Erythroblast (primary cell): ENCODE data around the gene PLG.
"Not testable (repeated sequence)": the region's sequence is repeated elsewhere in the genome, so short reads cannot be mapped to it uniquely, and the experiment has no call there.

Experiments used
- DNase-seq, 2 experiments: peaks; one replicate each; lab custom pipeline; 2025; lab: John Stamatoyannopoulos, UW
- GATA1 ChIP-seq: IDR thresholded peaks from 2 replicates; pipeline ENCODE4 v1.6.1; 2011; ENCODE audit warnings: low read depth, mild to moderate bottlenecking, control low read depth, low read length, moderate library complexity
- POLR2A ChIP-seq: IDR thresholded peaks from 2 replicates; pipeline ENCODE4 v1.6.1; 2011; ENCODE audit warnings: mild to moderate bottlenecking, low read length

PLG gene

DNA sequence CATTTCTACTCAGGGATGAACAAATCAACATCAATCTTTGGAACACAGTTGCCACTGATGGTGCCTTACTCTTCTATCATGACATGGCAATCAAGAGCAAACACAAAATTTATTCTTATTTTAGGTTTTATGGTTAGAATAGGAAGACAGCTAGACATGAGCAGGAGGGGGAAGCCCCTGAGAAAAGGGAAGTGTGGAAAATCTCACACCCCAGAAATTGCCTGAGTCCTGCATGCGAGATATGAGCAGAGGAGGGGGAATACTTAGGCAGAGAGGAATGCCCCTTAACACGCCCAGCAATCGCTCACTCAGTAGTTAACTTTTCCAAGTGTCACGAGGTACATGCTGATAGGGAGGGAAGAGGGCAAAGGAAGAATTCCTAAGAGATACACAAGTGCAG is 79.3 kb downstream of the PLG start:
- TF ChIP-seq GATA1 (no peak), POLR2A (no peak)
- no peak for DNase-seq

DNA sequence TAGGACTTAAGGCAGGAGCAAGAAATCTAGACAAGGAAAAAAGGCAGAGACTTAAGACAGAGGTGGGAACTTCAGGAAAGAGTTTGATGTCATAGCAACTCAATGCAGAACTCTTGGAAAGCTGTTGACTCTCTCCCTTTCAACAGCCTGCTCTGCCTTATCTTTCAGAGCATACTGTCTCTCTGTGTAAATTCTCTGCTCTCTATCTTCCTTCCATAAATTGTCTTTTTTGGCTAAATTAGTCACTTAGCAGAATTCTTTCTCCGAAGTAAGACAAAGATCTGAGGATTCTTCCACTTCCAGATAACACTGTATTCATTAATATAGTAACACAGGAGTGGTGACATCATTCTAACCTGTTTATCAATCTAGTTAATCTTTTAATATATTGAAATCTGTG is 80.2 kb downstream of the PLG start:
- no peak for DNase-seq
- TF ChIP-seq GATA1 = no peak
- TF ChIP-seq POLR2A = no peak

DNA sequence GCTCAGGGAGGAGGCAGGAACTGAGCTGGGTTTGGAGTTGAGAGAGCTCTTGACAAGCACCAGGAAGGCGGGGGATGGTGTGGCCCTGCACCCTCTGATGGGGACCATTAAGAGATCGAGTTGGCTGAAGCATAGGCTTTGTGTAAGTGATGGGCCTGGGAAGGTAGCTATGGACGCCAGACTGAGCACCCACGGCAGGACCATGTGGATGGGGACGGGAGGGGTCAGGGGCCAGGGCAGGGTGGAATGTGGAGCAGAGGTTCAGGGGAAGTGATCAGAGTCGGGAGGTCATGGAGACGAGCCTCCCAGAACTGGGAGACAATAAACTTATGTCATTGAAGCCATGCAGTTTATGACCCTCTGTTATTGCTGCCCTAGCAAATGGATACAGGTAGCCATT is 81.7 kb downstream of the PLG start:
- no peak for TF ChIP-seq POLR2A

DNA sequence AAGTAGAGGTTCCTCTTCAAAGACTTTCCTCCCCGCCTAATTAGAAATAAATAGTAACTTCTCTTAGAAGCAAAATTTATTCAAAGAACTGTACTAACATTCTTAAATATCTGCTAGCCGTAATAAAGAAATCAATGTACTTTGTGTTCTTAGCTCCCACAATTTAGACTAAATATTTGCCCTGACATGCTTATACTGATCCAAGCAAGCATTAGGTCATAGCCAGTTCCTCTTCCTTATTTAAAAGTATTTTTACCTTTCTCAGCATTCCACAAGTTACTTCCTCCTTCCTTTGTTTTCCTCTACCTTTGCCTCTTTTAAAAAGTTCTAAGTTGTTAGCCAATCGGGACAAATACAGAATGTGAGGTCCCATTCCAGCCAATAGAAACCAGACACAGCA is 86.1 kb downstream of the PLG start:
- not testable (repeated sequence) for DNase-seq

More for the DNA sequence above, 81.7 kb downstream of the PLG start:
- no peak for DNase-seq

- no peak for DNase-seq
- TF ChIP-seq GATA1 (no peak), POLR2A (no peak)
Observed at GRCh38 chr6:160788806-160789205, 86.8 kb downstream of the PLG start.

DNA sequence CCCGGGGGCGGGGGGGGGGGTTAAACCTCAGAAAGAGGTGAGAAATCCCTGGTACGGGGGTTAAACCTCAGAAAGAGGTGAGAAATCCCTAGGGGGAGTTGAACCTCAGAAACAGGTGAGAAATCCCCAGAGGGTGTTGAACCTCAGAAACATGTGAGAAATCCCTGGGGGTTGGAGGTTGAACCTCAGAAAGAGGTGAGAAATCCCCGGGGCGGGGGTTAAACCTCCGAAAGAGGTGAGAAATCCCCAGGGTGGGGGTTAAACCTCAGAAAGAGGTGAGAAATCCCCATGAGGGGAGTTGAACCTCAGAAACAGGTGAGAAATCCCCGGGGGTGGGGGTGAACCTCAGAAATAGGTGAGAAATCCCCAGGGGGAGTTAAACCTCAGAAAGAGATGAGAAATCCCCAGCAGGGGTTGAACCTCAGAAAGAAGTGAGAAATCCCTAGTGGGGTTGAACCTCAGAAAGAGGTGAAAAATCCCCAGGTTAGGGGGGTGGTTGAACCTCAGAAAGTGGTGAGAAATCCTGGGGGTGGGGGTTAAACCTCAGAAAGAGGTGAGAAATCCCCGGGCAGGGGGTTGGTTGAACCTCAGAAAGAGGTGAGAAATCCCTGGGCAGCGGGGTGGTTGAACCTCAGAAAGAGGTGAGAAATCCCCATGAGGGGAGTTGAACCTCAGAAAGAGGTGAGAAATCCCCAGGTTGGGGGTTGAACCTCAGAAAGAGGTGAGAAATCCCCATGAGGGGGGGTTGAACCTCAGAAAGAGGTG is 87.4 kb downstream of the PLG start:
- no peak for DNase-seq
- TF ChIP-seq POLR2A = no peak
- TF ChIP-seq GATA1 = no peak

DNA sequence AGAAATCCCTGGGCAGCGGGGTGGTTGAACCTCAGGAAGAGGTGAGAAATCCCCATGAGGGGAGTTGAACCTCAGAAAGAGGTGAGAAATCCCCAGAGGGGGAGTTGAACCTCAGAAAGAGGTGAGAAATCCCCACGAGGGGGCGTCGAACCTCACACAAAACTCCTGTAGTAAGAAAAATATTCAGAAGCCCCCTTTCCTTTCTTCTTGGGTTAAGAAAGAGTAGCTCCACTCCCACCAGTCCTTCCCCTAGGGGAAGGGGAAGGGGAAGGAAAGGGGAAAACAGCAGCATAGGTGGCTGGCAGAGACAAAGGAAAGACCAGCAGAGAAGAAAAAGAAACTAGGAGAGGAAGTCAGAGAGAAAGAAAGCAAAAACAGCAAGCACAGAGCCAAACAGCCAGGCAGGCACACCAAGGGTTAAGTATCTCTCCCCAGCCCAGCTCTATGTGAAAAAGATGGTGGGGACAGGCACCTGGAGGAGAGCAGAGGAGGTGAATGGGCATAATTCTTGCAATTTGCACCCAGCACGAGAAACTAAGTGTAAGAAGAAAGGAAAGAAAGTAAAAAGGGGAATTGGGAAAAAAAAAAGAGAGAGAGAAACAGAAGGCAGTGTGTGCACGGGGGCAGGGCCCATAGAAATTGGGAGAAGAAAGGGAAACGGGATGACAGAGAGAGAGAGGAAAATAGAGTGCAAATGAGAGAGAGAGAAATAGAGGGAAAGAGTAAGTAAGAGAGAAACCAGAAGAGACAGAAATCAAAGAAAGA is 88.2 kb downstream of the PLG start:
- DNase-seq = peak in 1 of 2 experiments; percentile 3
- TF ChIP-seq POLR2A = no peak
- no peak for TF ChIP-seq GATA1

DNA sequence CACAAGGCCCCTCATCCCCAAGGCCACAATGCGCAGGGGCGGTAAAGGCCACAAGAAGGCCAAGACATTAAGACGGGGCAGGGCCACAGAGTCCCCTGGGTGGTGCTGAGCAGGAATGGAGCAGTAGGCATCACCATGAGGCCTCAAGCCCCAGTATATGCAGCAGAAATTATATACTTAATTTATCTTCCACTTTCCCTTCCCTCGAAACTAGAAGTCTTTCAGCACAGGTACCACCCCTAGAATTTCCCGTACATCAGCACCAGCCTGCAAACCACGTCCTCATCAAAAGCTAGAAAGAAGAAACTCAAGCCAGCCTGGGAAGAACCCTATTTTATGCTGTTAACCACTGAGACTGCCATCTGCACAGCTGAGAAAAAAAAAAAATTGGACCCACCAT is 89.4 kb downstream of the PLG start:
- no peak for DNase-seq
- TF ChIP-seq GATA1 (no peak), POLR2A (no peak)

- no peak for TF ChIP-seq POLR2A
- no peak for TF ChIP-seq GATA1
- DNase-seq = no peak
Observed at GRCh38 chr6:160791981-160792418, 90.0 kb downstream of the PLG start.

DNA sequence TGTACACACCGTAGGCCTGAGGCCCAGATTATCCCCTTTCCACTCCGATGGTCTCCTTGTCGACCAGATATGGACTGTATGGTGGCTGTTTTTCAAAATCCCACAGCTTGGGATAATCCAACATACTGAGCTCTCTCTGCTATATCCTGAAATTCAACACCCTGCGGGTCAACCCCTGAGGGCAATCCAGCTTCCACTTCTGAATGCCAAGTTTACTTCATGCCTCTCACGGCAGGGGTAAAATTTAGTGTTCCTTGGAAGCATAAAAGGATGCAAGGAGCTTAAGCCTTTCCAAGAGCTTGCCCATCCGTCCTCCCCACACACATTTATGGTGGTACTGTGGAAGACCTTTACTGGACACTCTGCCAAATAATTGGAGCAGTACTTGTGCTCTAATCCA is 90.7 kb downstream of the PLG start:
- DNase-seq = no peak
- TF ChIP-seq GATA1 = no peak
- TF ChIP-seq POLR2A = no peak

DNA sequence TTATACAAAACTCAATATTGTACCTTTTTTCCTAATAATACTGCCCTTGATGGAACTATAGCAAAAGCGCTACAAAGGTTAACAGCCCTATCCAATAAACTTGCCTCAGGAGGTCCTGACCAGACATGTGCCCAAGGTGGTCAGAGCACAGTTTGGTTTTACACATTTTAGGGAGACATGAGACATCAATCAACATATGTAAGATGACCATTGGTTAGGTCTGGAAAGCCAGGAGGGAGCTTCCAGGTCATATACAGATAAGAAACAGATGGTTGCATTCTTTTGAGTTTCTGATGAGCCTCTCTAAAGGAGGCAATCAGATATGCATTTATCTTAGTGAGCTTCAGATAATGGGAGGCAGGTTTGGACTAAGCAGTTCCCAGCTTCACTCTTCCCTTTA is 91.6 kb downstream of the PLG start:
- no peak for DNase-seq
- no peak for TF ChIP-seq POLR2A
- TF ChIP-seq GATA1 = no peak

DNA sequence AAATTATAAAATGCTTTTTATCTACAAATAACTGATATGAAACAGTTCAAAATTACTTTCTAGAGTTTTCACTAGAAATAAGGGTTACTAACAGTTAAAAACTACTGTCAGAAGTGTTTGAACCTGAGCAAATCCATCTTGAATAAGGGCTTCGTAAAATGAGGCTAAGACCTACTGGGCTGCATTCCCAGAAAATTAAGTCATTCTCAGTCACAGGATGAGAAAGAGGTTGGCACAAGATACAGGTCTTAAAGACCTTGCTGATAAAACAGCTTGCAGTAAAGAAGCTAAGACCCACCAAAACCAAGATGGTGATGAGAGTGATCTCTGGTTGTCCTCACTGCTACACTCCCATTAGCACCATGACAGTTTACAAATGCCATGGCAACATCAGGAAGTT is 93.7 kb downstream of the PLG start:
- TF ChIP-seq POLR2A (no peak), GATA1 (no peak)
- no peak for DNase-seq

DNA sequence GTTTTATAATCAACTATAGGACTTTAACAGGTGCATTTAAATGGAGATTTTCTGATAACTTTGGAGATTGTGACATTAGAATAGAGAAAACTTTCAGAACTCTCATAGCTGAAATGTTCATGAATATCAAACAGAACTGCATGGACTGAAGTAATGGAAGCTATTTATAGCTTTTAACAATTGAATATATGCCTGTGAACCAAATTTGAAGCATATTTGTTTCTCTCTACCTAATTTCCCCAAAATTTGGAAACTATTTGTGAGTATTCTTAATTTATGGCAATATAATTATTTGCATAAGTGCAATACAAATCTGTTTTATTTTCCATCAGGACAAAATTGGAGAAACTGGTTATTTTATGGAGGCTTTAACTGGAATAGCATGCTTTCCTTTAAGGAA is 96.6 kb downstream of the PLG start:
- no peak for DNase-seq
- TF ChIP-seq POLR2A = no peak
- TF ChIP-seq GATA1 = no peak

- TF ChIP-seq POLR2A (no peak), GATA1 (no peak)
Observed at GRCh38 chr6:160799801-160800506, 97.9 kb downstream of the PLG start.

GRCh38 chr6:160801418-160801817 is 99.4 kb downstream of the PLG start:
- no peak for DNase-seq
- TF ChIP-seq GATA1 = no peak
- TF ChIP-seq POLR2A = no peak

More at GRCh38 chr6:160799801-160800506, 97.9 kb downstream of the PLG start:
- no peak for DNase-seq

DNA sequence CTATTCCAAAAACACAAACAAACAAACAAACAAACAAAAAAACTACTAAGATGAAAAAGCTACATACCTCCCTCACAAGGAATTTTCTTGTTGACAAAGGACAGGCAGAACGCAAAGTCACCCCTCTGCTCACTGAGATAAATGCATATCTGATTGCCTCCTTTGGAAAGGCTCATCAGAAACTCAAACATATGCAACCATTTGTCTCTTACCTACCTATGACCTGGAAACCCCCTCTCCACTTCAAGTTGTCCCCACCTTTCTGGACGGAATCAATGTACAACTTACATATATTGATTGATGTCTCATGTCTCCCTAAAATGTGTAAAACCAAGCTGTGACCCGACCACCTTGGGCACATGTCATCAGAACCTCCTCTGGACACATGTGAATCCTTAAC is 100.0 kb downstream of the PLG start:
- DNase-seq = not testable (repeated sequence)
